Effector memory CD4-positive, alpha-beta T cell (primary cell): ENCODE results near the gene KRT36.

ENCODE experiments used
- DNase-seq, 3 donors: peaks; one replicate each; pipeline ENCODE4 v3.0.0-alpha.2; 2020
- H3K27ac ChIP-seq: 2 replicates; pipeline ENCODE4 v1.7.0; 2013; ENCODE audit warnings: mild to moderate bottlenecking, low read length, moderate library complexity; ENCODE audit not compliant: insufficient read depth, poor library complexity, severe bottlenecking
- H3K27me3 ChIP-seq: replicated peaks from 2 replicates; pipeline ENCODE4 v1.7.0; 2013; ENCODE audit warnings: mild to moderate bottlenecking, low read length; ENCODE audit not compliant: insufficient read depth, control insufficient read depth, poor library complexity, severe bottlenecking
- H3K36me3 ChIP-seq: 2 replicates; pipeline ENCODE4 v1.7.0; 2013; ENCODE audit warnings: mild to moderate bottlenecking, low read length, moderate library complexity; ENCODE audit not compliant: control insufficient read depth, insufficient read depth
- H3K4me1 ChIP-seq: 2 replicates; pipeline ENCODE4 v1.7.0; 2013; ENCODE audit warnings: low read length, mild to moderate bottlenecking; ENCODE audit not compliant: control insufficient read depth, insufficient read depth, poor library complexity, severe bottlenecking
- H3K4me3 ChIP-seq: 2 replicates; pipeline ENCODE4 v1.7.0; 2013; ENCODE audit warnings: low read length, low read depth, mild to moderate bottlenecking; ENCODE audit not compliant: insufficient read depth, poor library complexity, severe bottlenecking
- H3K9me3 ChIP-seq: 2 replicates; pipeline ENCODE4 v1.7.0; 2013; ENCODE audit warnings: mild to moderate bottlenecking, low read length, moderate library complexity; ENCODE audit not compliant: control insufficient read depth

KRT36 gene

GRCh38 chr17:41522301-41523224 is 32.9 kb upstream of the KRT36 start:
- Histone ChIP-seq H3K9me3 (no peaks in the 10 kb centered on the region), H3K4me1 (peaks cover 6% of the 10 kb centered on the region), H3K27me3 (peaks cover 5% of the 10 kb centered on the region), H3K27ac (no peak overlapping the region), H3K4me3 (no peak overlapping the region), H3K36me3 (no peaks in the 10 kb centered on the region)
- DNase-seq = no peak

DNA sequence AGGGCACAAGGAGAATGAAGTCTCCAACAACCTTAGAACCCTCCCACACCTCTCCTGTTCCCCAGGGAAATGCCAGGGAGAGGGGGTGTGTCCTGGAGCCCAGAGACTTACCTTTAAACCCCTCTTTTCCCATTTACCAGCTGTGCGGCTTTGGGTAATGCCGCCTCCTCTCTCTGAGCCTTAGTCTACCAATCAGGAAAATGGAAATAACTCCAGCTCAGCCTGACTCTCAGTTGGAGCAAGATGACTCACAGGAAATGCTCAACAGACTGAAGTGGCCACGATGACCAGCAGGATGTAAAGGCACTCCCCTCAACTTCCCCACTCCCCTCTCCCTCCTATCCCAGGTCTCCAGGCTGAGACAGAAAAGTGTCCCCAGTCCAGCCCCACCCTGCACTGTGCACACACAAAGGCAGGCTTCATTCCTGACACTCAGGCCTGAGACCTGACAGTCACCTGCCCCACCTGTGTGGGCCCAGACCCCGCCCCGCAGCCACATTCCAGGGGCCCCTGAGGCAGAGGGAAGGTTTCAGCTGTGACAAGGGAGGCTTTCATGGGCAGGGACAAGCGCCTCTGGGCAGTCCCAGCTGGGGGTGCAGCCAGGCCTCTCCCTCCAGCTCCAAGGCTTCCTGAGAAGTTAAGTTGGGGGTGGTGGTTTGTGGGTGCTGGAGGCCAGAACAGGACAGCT is 32.0 kb upstream of the KRT36 start:
- no peaks in the 10 kb centered on the region for H3K9me3 ChIP-seq
- no peaks in the 10 kb centered on the region for H3K36me3 ChIP-seq
- H3K4me3 ChIP-seq = no peak overlapping the region
- no peak for DNase-seq
- H3K27ac ChIP-seq = no peak overlapping the region
- H3K4me1 ChIP-seq = no peaks in the 10 kb centered on the region
- H3K27me3 ChIP-seq = no peaks in the 10 kb centered on the region

DNA sequence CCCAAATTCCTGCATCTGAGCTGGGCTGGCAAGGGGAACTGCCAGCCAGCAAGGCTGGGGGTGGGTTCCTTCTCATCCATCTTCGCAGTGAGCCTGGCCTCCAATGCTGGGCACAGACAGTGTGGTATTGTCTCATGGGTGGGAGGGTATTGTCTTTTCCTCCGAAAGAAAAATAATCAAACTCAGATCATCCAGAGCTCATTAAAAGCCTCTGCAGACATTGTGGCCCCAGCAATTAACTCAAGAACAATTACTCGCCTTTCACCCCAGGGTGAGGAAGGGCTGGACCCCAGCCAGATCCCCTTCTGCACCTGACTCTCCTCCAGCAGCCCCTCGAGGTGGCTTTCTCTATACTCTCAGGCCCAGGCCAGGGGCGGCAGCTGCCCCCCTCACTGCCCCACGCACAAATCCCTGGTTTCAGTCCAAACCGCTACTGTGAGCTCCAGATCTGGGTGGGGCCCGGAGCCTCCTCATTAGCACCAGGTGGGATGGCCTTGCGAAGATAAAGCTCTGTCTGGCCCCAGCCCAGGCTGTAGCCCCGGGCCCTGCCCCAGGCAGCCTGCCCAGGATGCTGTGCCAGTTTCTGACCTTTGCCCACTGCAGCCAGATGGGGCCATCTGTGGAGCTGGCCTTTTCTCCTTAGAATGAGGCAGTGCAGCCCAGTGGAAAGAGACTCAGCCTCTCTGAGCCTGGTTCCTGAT is 31.3 kb upstream of the KRT36 start:
- Histone ChIP-seq H3K27me3 (no peaks in the 10 kb centered on the region), H3K27ac (no peak overlapping the region), H3K4me3 (no peak overlapping the region), H3K9me3 (no peaks in the 10 kb centered on the region), H3K36me3 (no peaks in the 10 kb centered on the region), H3K4me1 (no peaks in the 10 kb centered on the region)
- DNase-seq = no peak

DNA sequence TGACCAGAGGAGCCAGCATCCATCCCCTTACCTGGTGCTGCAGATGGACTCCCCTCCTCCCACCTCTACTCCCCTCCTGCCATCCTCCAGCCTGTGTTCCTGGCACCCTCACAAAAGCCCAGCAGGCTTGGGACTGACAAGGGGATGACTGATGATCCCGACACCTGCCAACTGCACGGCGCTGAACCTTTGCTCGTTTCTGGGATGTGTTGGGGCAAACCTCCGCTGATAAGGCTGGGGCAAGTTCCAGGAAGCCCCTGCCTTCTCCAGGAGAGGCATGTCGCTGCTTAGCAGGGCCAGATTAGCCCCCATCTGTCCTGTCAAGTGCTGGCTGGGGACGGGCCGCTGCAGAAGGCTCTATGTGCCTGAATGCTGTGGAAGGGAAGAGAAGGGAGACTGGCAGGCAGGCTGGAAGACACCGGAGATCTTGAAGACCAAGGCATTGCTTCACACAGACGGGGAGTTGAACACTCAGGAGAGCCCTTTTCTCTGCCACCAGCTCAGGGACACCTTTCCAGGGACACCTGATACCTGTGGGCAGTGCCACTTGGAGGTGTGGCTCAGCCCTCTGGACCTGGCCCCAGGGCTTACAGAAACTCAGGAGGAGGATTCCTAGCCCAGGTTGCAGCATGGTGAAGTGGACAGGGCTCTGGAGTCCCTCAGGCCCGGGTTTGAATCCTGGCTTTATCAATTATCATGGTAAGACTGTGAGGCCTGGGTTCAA is 30.0 kb upstream of the KRT36 start:
- Histone ChIP-seq H3K4me3 (no peak overlapping the region), H3K27ac (no peak overlapping the region)

DNA sequence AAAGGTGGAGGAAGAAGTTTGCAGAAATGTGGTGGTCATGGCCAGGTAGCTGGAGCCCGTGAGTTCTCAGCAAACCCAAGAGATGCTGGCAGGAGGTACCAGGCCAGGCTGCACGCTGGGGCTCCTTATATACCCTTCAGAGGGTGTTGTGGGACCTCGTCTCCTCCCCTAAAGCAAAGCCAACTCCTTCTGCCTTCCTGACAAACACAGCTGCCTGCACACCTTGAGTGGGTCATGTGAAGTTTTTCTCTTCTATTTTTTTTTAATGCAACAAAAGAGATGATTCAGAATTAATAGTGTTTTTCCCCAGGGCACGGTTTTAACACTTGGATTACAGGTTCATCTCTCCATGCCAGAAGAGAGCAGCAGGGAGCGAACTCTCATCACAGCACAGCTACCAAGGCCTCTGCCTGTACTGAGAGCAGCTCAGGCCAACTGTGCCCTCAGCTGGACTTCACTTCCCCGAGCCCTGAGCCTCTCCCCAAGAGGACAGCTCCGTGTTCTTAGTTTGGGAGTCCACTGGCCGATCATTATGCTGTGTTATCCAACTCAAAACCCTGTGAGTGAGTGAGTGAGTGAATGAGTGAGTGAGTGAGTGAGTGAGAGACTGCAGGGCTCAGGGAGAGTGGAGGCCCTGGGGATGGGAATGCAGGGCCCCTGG is 29.2 kb upstream of the KRT36 start, which contains the start of gene KRT15:
KRT15 (minus strand) TSS at position 102 of the 661 bp plus-strand sequence; CDS start at position 39, 63 bp downstream.
- Histone ChIP-seq H3K4me1 (no peaks in the 10 kb centered on the region), H3K4me3 (no peak within 1 kb of the TSS), H3K27ac (no peak within 1 kb of the TSS), H3K27me3 (no peaks in the 10 kb centered on the region), H3K9me3 (no peaks in the 10 kb centered on the region), H3K36me3 (no peaks in the 10 kb centered on the region)
- DNase-seq = no peak

More for the DNA sequence above, 30.0 kb upstream of the KRT36 start:
- DNase-seq = no peak
- H3K27me3 ChIP-seq = no peaks in the 10 kb centered on the region
- no peaks in the 10 kb centered on the region for H3K9me3 ChIP-seq
- no peaks in the 10 kb centered on the region for H3K4me1 ChIP-seq
- H3K36me3 ChIP-seq = no peaks in the 10 kb centered on the region

DNA sequence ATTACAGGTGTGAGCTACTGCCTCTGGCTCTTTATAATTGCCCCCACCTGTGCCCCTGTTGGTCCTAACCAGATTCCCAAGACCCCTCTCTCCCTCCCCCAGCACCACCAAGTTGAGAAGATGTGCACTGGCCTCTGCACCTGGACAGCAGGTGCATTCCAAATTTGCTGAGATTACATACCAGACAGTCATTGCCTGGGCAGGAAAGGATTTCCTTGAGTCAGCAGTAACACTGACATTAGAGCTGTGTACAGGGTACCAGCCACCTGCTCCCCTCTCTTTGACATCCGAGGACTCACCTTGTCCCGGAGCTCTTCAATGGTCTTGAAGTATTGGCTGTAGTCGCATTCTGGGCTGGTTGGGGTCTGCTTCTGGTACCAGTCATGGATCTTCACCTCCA is 28.3 kb upstream of the KRT36 start:
- H3K27ac ChIP-seq = no peak overlapping the region
- no peaks in the 10 kb centered on the region for H3K36me3 ChIP-seq
- H3K27me3 ChIP-seq = no peaks in the 10 kb centered on the region
- no peak for DNase-seq
- H3K9me3 ChIP-seq = no peaks in the 10 kb centered on the region
- H3K4me3 ChIP-seq = no peak overlapping the region
- H3K4me1 ChIP-seq = no peaks in the 10 kb centered on the region

GRCh38 chr17:41516830-41517283 is 27.1 kb upstream of the KRT36 start:
- no peak for DNase-seq
- no peaks in the 10 kb centered on the region for H3K36me3 ChIP-seq
- H3K9me3 ChIP-seq = no peaks in the 10 kb centered on the region
- no peaks in the 10 kb centered on the region for H3K4me1 ChIP-seq
- H3K27me3 ChIP-seq = no peaks in the 10 kb centered on the region
- no peak overlapping the region for H3K4me3 ChIP-seq
- H3K27ac ChIP-seq = no peak overlapping the region

DNA sequence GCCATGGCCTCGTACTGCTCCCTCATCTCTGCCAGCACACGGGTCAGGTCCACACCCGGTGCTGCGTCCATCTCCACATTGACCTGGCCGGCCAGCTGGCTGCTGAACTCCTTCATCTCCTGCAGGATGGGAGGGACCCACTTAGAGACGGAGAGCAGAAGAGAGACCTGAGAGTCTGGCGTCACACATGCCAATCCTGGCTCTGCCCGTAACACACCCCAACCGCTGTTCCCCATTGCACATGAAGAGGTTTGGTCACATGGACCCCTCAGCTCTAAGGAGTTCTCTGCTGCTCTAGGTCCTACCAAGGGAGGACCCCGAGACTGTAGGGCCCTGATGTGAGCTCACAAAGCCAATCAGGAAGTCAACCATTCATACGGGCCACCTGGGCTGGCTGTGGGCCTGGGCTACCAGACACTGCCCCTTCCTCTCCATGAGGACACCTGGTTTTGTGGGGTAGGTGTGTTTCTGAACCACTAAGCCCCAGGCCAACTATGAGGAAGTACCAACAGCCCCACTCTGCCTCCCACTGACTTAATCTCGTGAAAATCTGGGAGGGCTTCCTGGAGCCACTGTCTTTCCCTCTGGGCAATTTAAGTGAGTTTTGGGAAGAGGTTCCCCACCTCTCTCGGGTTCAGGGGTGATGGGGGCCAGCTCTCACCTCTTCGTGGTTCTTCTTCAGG is 26.6 kb upstream of the KRT36 start:
- no peak for DNase-seq
- no peaks in the 10 kb centered on the region for H3K27me3 ChIP-seq
- H3K4me1 ChIP-seq = no peaks in the 10 kb centered on the region
- H3K9me3 ChIP-seq = no peaks in the 10 kb centered on the region
- H3K4me3 ChIP-seq = no peak overlapping the region
- H3K27ac ChIP-seq = no peak overlapping the region
- H3K36me3 ChIP-seq = no peaks in the 10 kb centered on the region

- DNase-seq = no peak
- no peaks in the 10 kb centered on the region for H3K9me3 ChIP-seq
- H3K27me3 ChIP-seq = no peaks in the 10 kb centered on the region
- H3K4me1 ChIP-seq = no peaks in the 10 kb centered on the region
- no peak overlapping the region for H3K27ac ChIP-seq
- no peaks in the 10 kb centered on the region for H3K36me3 ChIP-seq
- H3K4me3 ChIP-seq = no peak overlapping the region
These were observed 23.4 kb upstream of the KRT36 start for GRCh38 chr17:41513168-41513547.
